Thyroid gland (tissue), 4 donors: ENCODE measurements around the gene ARHGAP45.

ENCODE experiments used
- CTCF ChIP-seq, 6 experiments: fragments of 200-600 bp in 3 of 6; fragments of 450-650 bp in 3 of 6; sonication (generic) in 3 of 6; IDR thresholded peaks; one replicate each; pipeline ENCODE4 v1.5.1; 2016 to 2019; ENCODE audit warnings: antibody characterized with exemption in 6 of 6, mild to moderate bottlenecking in 2 of 6, inconsistent platforms in 1 of 6, moderate library complexity in 1 of 6
- POLR2A ChIP-seq, 2 donors: fragments of 450-650 bp; IDR thresholded peaks; one replicate each; pipeline ENCODE4 v1.6.1; 2017; ENCODE audit warnings: antibody characterized with exemption in 2 of 2, mild to moderate bottlenecking in 2 of 2, moderate library complexity in 1 of 2

- TF ChIP-seq CTCF (IDR thresholded peaks at IDR 0.05) (no peak), POLR2A (IDR thresholded peaks at IDR 0.05) (no peak)
These were observed 8.9 kb upstream of the ARHGAP45 start for GRCh38 chr19:1058112-1058511.
